Brain microvascular endothelial cell (primary cell): ENCODE data around the gene F2RL1.
"Not testable (repeated sequence)": the region's sequence is repeated elsewhere in the genome, so short reads cannot be mapped to it uniquely, and the experiment has no call there.

Experiments used
- DNase-seq: peaks from one replicate; pipeline ENCODE4 v3.0.0-alpha.2; 2020
- H3K27ac ChIP-seq: fragments of 250-450 bp; sonication (Bioruptor Pico); 2 replicates; pipeline ENCODE4 v1.5.1; 2020; ENCODE audit warnings: mild to moderate bottlenecking, moderate library complexity
- H3K27me3 ChIP-seq: fragments of 250-450 bp; sonication (Bioruptor Pico); replicated peaks from 2 replicates; pipeline ENCODE4 v1.5.1; 2020; ENCODE audit warnings: mild to moderate bottlenecking
- H3K36me3 ChIP-seq: fragments of 250-450 bp; sonication (Bioruptor Pico); replicated peaks from 2 replicates; pipeline ENCODE4 v1.5.1; 2020; ENCODE audit warnings: mild to moderate bottlenecking
- H3K4me3 ChIP-seq: 2 replicates; pipeline ENCODE4 v1.5.1; 2011; ENCODE audit warnings: low read depth, mild to moderate bottlenecking, control low read depth, low read length, moderate library complexity
- CTCF ChIP-seq: IDR thresholded peaks from 2 replicates; pipeline ENCODE4 v1.5.1; 2011; ENCODE audit warnings: low read depth, mild to moderate bottlenecking, moderate library complexity, low read length, control low read depth, inconsistent platforms; ENCODE audit errors: missing control alignments
- in situ Hi-C: cut with HindIII; loops from 2 replicates; pipeline ENCODE4 v1.10.0; 2017; ENCODE audit warnings: low sequenced_read_pairs, low pct_ligation_motif_present

The F2RL1 gene

GRCh38 chr5:76855961-76856360 is 37.1 kb downstream of the F2RL1 start:
- Histone ChIP-seq H3K27ac (no peak overlapping the region), H3K27me3 (no peaks in the 10 kb centered on the region), H3K4me3 (no peak overlapping the region), H3K36me3 (no peaks in the 10 kb centered on the region)
- DNase-seq, result no peak
- in situ Hi-C loops, result no loop called here
- no peak for TF ChIP-seq CTCF

- H3K27ac ChIP-seq, DNase-seq, H3K27me3 ChIP-seq, H3K4me3 ChIP-seq, H3K36me3 ChIP-seq, in situ Hi-C loops: not testable (repeated sequence)
Measured at GRCh38 chr5:76856800-76857199, 38.0 kb downstream of the F2RL1 start.

- no peak for DNase-seq
- no peaks in the 10 kb centered on the region for H3K27me3 ChIP-seq
- H3K4me3 ChIP-seq, result no peak overlapping the region
- no peaks in the 10 kb centered on the region for H3K36me3 ChIP-seq
- in situ Hi-C loops, result no loop called here
- TF ChIP-seq CTCF, result no peak
- H3K27ac ChIP-seq, result no peak overlapping the region
Measured at GRCh38 chr5:76859591-76860247, 40.9 kb downstream of the F2RL1 start.

GRCh38 chr5:76861612-76862011 is 42.8 kb downstream of the F2RL1 start:
- no peak overlapping the region for H3K4me3 ChIP-seq
- no peak for TF ChIP-seq CTCF
- H3K36me3 ChIP-seq, result no peaks in the 10 kb centered on the region
- in situ Hi-C loops, result no loop called here
- DNase-seq, result no peak
- no peaks in the 10 kb centered on the region for H3K27me3 ChIP-seq
- no peak overlapping the region for H3K27ac ChIP-seq

GRCh38 chr5:76863001-76863400 is 44.2 kb downstream of the F2RL1 start:
- H3K36me3 ChIP-seq, result no peaks in the 10 kb centered on the region
- TF ChIP-seq CTCF, result no peak
- DNase-seq, result no peak
- in situ Hi-C loops, result no loop called here
- H3K27ac ChIP-seq, result no peak overlapping the region
- H3K27me3 ChIP-seq, result no peaks in the 10 kb centered on the region
- no peak overlapping the region for H3K4me3 ChIP-seq

GRCh38 chr5:76866503-76866902 is 47.7 kb downstream of the F2RL1 start:
- in situ Hi-C loops, result no loop called here
- DNase-seq, result no peak
- Histone ChIP-seq H3K27ac (no peak overlapping the region), H3K4me3 (no peak overlapping the region), H3K36me3 (no peaks in the 10 kb centered on the region), H3K27me3 (no peaks in the 10 kb centered on the region)
- no peak for TF ChIP-seq CTCF
